Activated T-cell treated with anti-CD3 and anti-CD28 coated beads, Interleukin-2, amount 50 U/mL, for 4 hours (primary cell): ENCODE results near the gene HPGDS. TPM values are rescaled to one million over a fixed set of nuclear protein-coding genes. Genes with fewer than 3 reads are reported as not detected.
"Not testable (repeated sequence)": the region's sequence is repeated elsewhere in the genome, so short reads cannot be mapped to it uniquely, and the experiment has no call there.

ENCODE experiments used
- ATAC-seq, 2 donors: fragments of 200-7000 bp; cut with Tn5 transposase; one replicate each; pipeline ENCODE4 v1.10.0; 2021
- DNase-seq: peaks from one replicate; pipeline ENCODE4 v3.0.0-alpha.2; 2020
- H3K27me3 Mint-ChIP-seq: one replicate; pipeline ENCODE4 v1.8.0; 2021; ENCODE audit warnings: low read depth, mixed read lengths
- H3K36me3 Mint-ChIP-seq: one replicate; pipeline ENCODE4 v1.8.0; 2022; ENCODE audit warnings: mixed read lengths; ENCODE audit not compliant: insufficient read depth
- H3K4me1 Mint-ChIP-seq: one replicate; pipeline ENCODE4 v1.8.0; 2021; ENCODE audit warnings: low read depth, mixed read lengths
- H3K4me3 Mint-ChIP-seq: one replicate; pipeline ENCODE4 v1.8.0; 2021; ENCODE audit warnings: mild to moderate bottlenecking, moderate library complexity, mixed read lengths
- H3K9me3 Mint-ChIP-seq: one replicate; pipeline ENCODE4 v1.8.0; 2021; ENCODE audit warnings: mixed read lengths
- total RNA-seq, 3 donors: library from RNA; stranded (reverse); gene quantifications; one replicate each; pipeline ENCODE4 v1.2.1, GENCODE V29; 2021

HPGDS gene
- under 1 TPM in 1 of 3 donors, not detected in 2; 0.14 TPM for total RNA-seq

- DNase-seq (no peak), ATAC-seq (no peak)
- no peaks in the 10 kb centered on the region for H3K9me3 Mint-ChIP-seq
- no peaks in the 10 kb centered on the region for H3K36me3 Mint-ChIP-seq
- H3K4me1 Mint-ChIP-seq = peaks cover 19% of the 10 kb centered on the region
- no peaks in the 10 kb centered on the region for H3K27me3 Mint-ChIP-seq
- H3K4me3 Mint-ChIP-seq = no peak within 1 kb of the TSS
These were observed at the start of gene HPGDS for GRCh38 chr4:94342694-94343093. HPGDS (minus strand) TSS chr4:94342836; CDS start chr4:94334629, 8,207 bp downstream.

- no peaks in the 10 kb centered on the region for H3K4me1 Mint-ChIP-seq
- ATAC-seq (no peak), DNase-seq (no peak)
- H3K27me3 Mint-ChIP-seq = peaks cover 6% of the 10 kb centered on the region
- no peak overlapping the region for H3K4me3 Mint-ChIP-seq
- no peaks in the 10 kb centered on the region for H3K9me3 Mint-ChIP-seq
- no peaks in the 10 kb centered on the region for H3K36me3 Mint-ChIP-seq
These were observed 48.3 kb upstream of the HPGDS start for GRCh38 chr4:94390804-94391410.

GRCh38 chr4:94389595-94390267 is 47.1 kb upstream of the HPGDS start:
- Mint-ChIP-seq H3K4me1 (no peaks in the 10 kb centered on the region), H3K9me3 (no peaks in the 10 kb centered on the region), H3K36me3 (no peaks in the 10 kb centered on the region), H3K27me3 (peaks cover 6% of the 10 kb centered on the region), H3K4me3 (no peak overlapping the region)
- ATAC-seq (no peak), DNase-seq (no peak)

- not testable (repeated sequence) for DNase-seq, H3K27me3 Mint-ChIP-seq, ATAC-seq, H3K36me3 Mint-ChIP-seq, H3K4me3 Mint-ChIP-seq, H3K4me1 Mint-ChIP-seq, H3K9me3 Mint-ChIP-seq
These were observed 45.3 kb upstream of the HPGDS start for GRCh38 chr4:94387965-94388364.

- H3K36me3 Mint-ChIP-seq, H3K4me1 Mint-ChIP-seq, ATAC-seq, H3K9me3 Mint-ChIP-seq, DNase-seq, H3K4me3 Mint-ChIP-seq, H3K27me3 Mint-ChIP-seq: not testable (repeated sequence)
These were observed 42.8 kb upstream of the HPGDS start for GRCh38 chr4:94385452-94385851.

- H3K36me3 Mint-ChIP-seq, H3K9me3 Mint-ChIP-seq, DNase-seq, H3K27me3 Mint-ChIP-seq, H3K4me3 Mint-ChIP-seq, H3K4me1 Mint-ChIP-seq, ATAC-seq: not testable (repeated sequence)
These were observed 40.3 kb upstream of the HPGDS start for GRCh38 chr4:94382891-94383290.

- DNase-seq = no peak
- no peak for ATAC-seq
- H3K9me3 Mint-ChIP-seq = no peaks in the 10 kb centered on the region
- H3K4me3 Mint-ChIP-seq = no peak overlapping the region
- no peaks in the 10 kb centered on the region for H3K4me1 Mint-ChIP-seq
- H3K36me3 Mint-ChIP-seq = no peaks in the 10 kb centered on the region
- H3K27me3 Mint-ChIP-seq = peaks cover 6% of the 10 kb centered on the region
These were observed 35.4 kb upstream of the HPGDS start for GRCh38 chr4:94378047-94378446.

GRCh38 chr4:94377294-94377693 is 34.7 kb upstream of the HPGDS start:
- Mint-ChIP-seq H3K36me3 (no peaks in the 10 kb centered on the region), H3K4me3 (no peak overlapping the region), H3K27me3 (peaks cover 6% of the 10 kb centered on the region), H3K9me3 (no peaks in the 10 kb centered on the region), H3K4me1 (no peaks in the 10 kb centered on the region)
- no peak for DNase-seq
- no peak for ATAC-seq

- Mint-ChIP-seq H3K9me3 (no peaks in the 10 kb centered on the region), H3K27me3 (peaks cover 6% of the 10 kb centered on the region), H3K4me1 (no peaks in the 10 kb centered on the region), H3K4me3 (no peak overlapping the region), H3K36me3 (no peaks in the 10 kb centered on the region)
- ATAC-seq (no peak), DNase-seq (no peak)
These were observed 32.7 kb upstream of the HPGDS start for GRCh38 chr4:94375364-94375763.

GRCh38 chr4:94373752-94374151 is 31.1 kb upstream of the HPGDS start:
- no peak for DNase-seq
- Mint-ChIP-seq H3K4me3 (no peak overlapping the region), H3K36me3 (no peaks in the 10 kb centered on the region), H3K4me1 (no peaks in the 10 kb centered on the region), H3K9me3 (no peaks in the 10 kb centered on the region), H3K27me3 (peaks cover 6% of the 10 kb centered on the region)
- no peak for ATAC-seq

- Mint-ChIP-seq H3K27me3 (peaks cover 7% of the 10 kb centered on the region), H3K4me3 (no peak overlapping the region), H3K9me3 (no peaks in the 10 kb centered on the region), H3K4me1 (no peaks in the 10 kb centered on the region), H3K36me3 (no peaks in the 10 kb centered on the region)
- no peak for DNase-seq
- ATAC-seq = no peak
These were observed 30.4 kb upstream of the HPGDS start for GRCh38 chr4:94372991-94373390.

- Mint-ChIP-seq H3K36me3 (no peaks in the 10 kb centered on the region), H3K9me3 (no peaks in the 10 kb centered on the region), H3K27me3 (peaks cover 8% of the 10 kb centered on the region), H3K4me1 (no peaks in the 10 kb centered on the region), H3K4me3 (no peak overlapping the region)
- no peak for ATAC-seq
- DNase-seq = no peak
These were observed 29.8 kb upstream of the HPGDS start for GRCh38 chr4:94372228-94372978.

GRCh38 chr4:94371290-94371689 is 28.7 kb upstream of the HPGDS start:
- Mint-ChIP-seq H3K36me3 (no peaks in the 10 kb centered on the region), H3K4me3 (no peak overlapping the region), H3K4me1 (no peaks in the 10 kb centered on the region), H3K27me3 (peaks cover 8% of the 10 kb centered on the region), H3K9me3 (no peaks in the 10 kb centered on the region)
- DNase-seq (no peak), ATAC-seq (no peak)

GRCh38 chr4:94370533-94371254 is 28.1 kb upstream of the HPGDS start:
- Mint-ChIP-seq H3K9me3 (no peaks in the 10 kb centered on the region), H3K4me3 (no peak overlapping the region), H3K4me1 (no peaks in the 10 kb centered on the region), H3K27me3 (peaks cover 8% of the 10 kb centered on the region), H3K36me3 (no peaks in the 10 kb centered on the region)
- DNase-seq (no peak), ATAC-seq (no peak)
